Measurements from ENCODE around the gene AFG1L.

- TF ChIP-seq CTCF (IDR thresholded peaks at IDR 0.05; ENCODE audit: borderline replicate concordance, extremely low read depth, low read length, poor library complexity, severe bottlenecking) (no peak), EZH2 (IDR thresholded peaks at IDR 0.05; ENCODE audit: borderline replicate concordance, low read depth, low read length, severe bottlenecking) (no peak)
Observed at GRCh38 chr6:108425428-108425827, 130.6 kb downstream of the AFG1L start.
